ENCODE data around the gene KRTAP12-1.

DNA sequence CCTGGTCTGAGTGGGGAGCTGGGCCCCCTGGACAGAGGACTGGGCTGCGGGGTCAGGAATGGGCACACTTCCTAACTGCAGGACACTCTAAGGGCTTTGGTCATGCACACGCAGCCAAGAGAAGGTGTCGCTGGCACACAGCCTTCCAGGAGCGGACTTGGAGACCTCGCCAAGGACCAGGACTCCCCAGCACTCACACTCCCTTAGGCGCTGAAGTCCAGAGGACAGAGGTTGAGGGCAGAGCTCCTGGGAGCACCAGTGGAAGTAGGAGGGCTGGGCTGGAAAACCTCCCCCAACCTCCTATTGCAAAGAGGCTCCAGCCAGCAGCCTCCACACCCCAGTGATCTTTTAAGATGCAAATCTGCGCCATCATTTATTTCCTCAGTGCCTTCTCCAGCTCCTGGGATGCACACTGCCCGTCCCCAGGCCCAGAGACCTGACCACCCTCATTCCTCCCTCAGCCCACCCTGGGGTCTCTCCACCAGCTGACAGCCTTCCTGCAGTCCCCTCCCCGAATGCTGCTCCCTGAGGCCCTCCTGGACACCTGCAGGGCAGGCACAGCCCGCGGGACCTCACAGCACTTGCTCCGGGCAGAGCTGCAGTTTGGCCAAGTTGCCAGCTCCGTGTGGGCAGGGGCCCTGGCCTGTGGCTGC lies 26.4 kb upstream of the KRTAP12-1 start:
- TF ChIP-seq, protein P1, sequence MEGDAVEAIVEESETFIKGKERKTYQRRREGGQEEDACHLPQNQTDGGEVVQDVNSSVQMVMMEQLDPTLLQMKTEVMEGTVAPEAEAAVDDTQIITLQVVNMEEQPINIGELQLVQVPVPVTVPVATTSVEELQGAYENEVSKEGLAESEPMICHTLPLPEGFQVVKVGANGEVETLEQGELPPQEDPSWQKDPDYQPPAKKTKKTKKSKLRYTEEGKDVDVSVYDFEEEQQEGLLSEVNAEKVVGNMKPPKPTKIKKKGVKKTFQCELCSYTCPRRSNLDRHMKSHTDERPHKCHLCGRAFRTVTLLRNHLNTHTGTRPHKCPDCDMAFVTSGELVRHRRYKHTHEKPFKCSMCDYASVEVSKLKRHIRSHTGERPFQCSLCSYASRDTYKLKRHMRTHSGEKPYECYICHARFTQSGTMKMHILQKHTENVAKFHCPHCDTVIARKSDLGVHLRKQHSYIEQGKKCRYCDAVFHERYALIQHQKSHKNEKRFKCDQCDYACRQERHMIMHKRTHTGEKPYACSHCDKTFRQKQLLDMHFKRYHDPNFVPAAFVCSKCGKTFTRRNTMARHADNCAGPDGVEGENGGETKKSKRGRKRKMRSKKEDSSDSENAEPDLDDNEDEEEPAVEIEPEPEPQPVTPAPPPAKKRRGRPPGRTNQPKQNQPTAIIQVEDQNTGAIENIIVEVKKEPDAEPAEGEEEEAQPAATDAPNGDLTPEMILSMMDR (IDR thresholded peaks at IDR 0.05; ENCODE audit: extremely low read depth in 1 of 2, insufficient read depth in 1 of 2, low read depth in 1 of 2, low read length in 2 of 2) = no peak
- TF ChIP-seq POLR2AphosphoS5 (IDR thresholded peaks at IDR 0.05; ENCODE audit: insufficient read depth, low read depth, low read length) (no peak), POLR2A (IDR thresholded peaks at IDR 0.05; ENCODE audit: low read depth, low read length) (no peak), FOS (IDR thresholded peaks at IDR 0.05; ENCODE audit: borderline replicate concordance, insufficient read depth, low read length) (no peak)
- TF ChIP-seq, protein P2, sequence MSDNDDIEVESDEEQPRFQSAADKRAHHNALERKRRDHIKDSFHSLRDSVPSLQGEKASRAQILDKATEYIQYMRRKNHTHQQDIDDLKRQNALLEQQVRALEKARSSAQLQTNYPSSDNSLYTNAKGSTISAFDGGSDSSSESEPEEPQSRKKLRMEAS (IDR thresholded peaks at IDR 0.05; ENCODE audit: insufficient read depth, insufficient read length) = no peak
